Smooth muscle cell (in vitro differentiated cells): ENCODE results near the gene FDPS. TPM values are rescaled to one million over a fixed set of nuclear protein-coding genes. Genes with fewer than 3 reads are reported as not detected.
"Not testable (repeated sequence)": the region's sequence is repeated elsewhere in the genome, so short reads cannot be mapped to it uniquely, and the experiment has no call there.

ENCODE experiments used
- DNase-seq: peaks from one replicate; lab custom pipeline; 2025; ENCODE audit not compliant: unreplicated experiment; lab: John Stamatoyannopoulos, UW
- H2AFZ ChIP-seq: fragments of 200-600 bp; sonication (generic); 2 replicates; pipeline ENCODE4 v1.6.0; 2016; ENCODE audit warnings: antibody characterized with exemption, low read depth, mild to moderate bottlenecking
- H3F3A ChIP-seq: fragments of 200-600 bp; sonication (generic); 2 replicates; pipeline ENCODE4 v1.6.0; 2017; ENCODE audit warnings: antibody characterized with exemption, low read depth
- H3K27ac ChIP-seq: fragments of 200-600 bp; sonication (generic); 2 replicates; pipeline ENCODE4 v1.5.1; 2016; ENCODE audit warnings: low read depth, mild to moderate bottlenecking
- H3K27me3 ChIP-seq: fragments of 200-600 bp; sonication (generic); 2 replicates; pipeline ENCODE4 v1.6.1; 2016; ENCODE audit warnings: low read depth, mild to moderate bottlenecking
- H3K36me3 ChIP-seq: fragments of 200-600 bp; sonication (generic); 2 replicates; pipeline ENCODE4 v1.5.1; 2016; ENCODE audit warnings: low read depth
- H3K4me1 ChIP-seq: fragments of 200-600 bp; sonication (generic); 2 replicates; pipeline ENCODE4 v1.5.1; 2016; ENCODE audit warnings: low read depth
- H3K4me2 ChIP-seq: fragments of 200-600 bp; sonication (generic); 2 replicates; pipeline ENCODE4 v1.6.0; 2016; ENCODE audit warnings: mild to moderate bottlenecking
- H3K4me3 ChIP-seq: fragments of 200-600 bp; sonication (generic); 2 replicates; pipeline ENCODE4 v1.5.1; 2016; ENCODE audit warnings: mild to moderate bottlenecking
- H3K79me2 ChIP-seq: fragments of 200-600 bp; sonication (generic); 2 replicates; pipeline ENCODE4 v1.6.0; 2016; ENCODE audit warnings: low read depth, mild to moderate bottlenecking
- H3K9ac ChIP-seq: fragments of 200-600 bp; sonication (generic); 2 replicates; pipeline ENCODE4 v1.6.0; 2016; ENCODE audit warnings: low read depth
- H3K9me3 ChIP-seq: fragments of 200-600 bp; sonication (generic); replicated peaks from 2 replicates; pipeline ENCODE4 v1.5.1; 2016; ENCODE audit warnings: low read depth
- H4K20me1 ChIP-seq: fragments of 200-600 bp; sonication (generic); 2 replicates; pipeline ENCODE4 v1.6.0; 2016; ENCODE audit warnings: low read depth
- WGBS: methylation state at CpG from one replicate; pipeline ENCODE4 v1.1.7; 2016; ENCODE audit warnings: low lambda C conversion rate; 5-methylcytosine and 5-hydroxymethylcytosine counted together
- polyA plus RNA-seq: library from polyadenylated mRNA; unstranded; fragments of >200 nt; fragmentation: Nextera tagmentation; extraction: Ambion mirVana; gene quantifications from 2 replicates; pipeline ENCODE4 v1.2.1, GENCODE V29; 2016
- total RNA-seq: library from RNA; depleted of rRNA; stranded (reverse); fragments of >200 nt; gene quantifications from 2 replicates; pipeline ENCODE4 v1.2.3, GENCODE V29; 2014
- TF ChIP-seq, protein P1 (sequence below): fragments of 200-600 bp; sonication (generic); IDR thresholded peaks from 2 replicates; pipeline ENCODE4 v1.5.1; 2017; ENCODE audit warnings: borderline replicate concordance, mild to moderate bottlenecking, antibody characterized with exemption; ENCODE audit not compliant: insufficient read depth, poor library complexity, severe bottlenecking

FDPS gene
- total and polyA plus RNA-seq, 2 experiments from 2014 or later: 104 to 299 TPM

GRCh38 chr1:155327981-155328380, 19.3 kb downstream of the FDPS start:
- Histone ChIP-seq H3K36me3 (no peaks in the 10 kb centered on the region), H2AFZ (no peak overlapping the region), H3K4me2 (no peak overlapping the region), H3K9me3 (no peaks in the 10 kb centered on the region), H3K4me3 (no peak overlapping the region), H4K20me1 (peaks cover 19% of the 10 kb centered on the region), H3F3A (peaks cover 9% of the 10 kb centered on the region), H3K9ac (no peak overlapping the region), H3K27ac (no peak overlapping the region), H3K79me2 (no peaks in the 10 kb centered on the region), H3K4me1 (peaks cover 4% of the 10 kb centered on the region), H3K27me3 (no peaks in the 10 kb centered on the region)
- TF ChIP-seq, protein P1, sequence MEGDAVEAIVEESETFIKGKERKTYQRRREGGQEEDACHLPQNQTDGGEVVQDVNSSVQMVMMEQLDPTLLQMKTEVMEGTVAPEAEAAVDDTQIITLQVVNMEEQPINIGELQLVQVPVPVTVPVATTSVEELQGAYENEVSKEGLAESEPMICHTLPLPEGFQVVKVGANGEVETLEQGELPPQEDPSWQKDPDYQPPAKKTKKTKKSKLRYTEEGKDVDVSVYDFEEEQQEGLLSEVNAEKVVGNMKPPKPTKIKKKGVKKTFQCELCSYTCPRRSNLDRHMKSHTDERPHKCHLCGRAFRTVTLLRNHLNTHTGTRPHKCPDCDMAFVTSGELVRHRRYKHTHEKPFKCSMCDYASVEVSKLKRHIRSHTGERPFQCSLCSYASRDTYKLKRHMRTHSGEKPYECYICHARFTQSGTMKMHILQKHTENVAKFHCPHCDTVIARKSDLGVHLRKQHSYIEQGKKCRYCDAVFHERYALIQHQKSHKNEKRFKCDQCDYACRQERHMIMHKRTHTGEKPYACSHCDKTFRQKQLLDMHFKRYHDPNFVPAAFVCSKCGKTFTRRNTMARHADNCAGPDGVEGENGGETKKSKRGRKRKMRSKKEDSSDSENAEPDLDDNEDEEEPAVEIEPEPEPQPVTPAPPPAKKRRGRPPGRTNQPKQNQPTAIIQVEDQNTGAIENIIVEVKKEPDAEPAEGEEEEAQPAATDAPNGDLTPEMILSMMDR: no peak
- 88% methylated on average over 4 of the region's 4 CpGs for WGBS
- DNase-seq: no peak

GRCh38 chr1:155328856-155329255, 20.2 kb downstream of the FDPS start:
- not testable (repeated sequence) for H3K79me2 ChIP-seq, H3K4me3 ChIP-seq, H3K27me3 ChIP-seq, H3K9me3 ChIP-seq, H3K36me3 ChIP-seq, H3K4me1 ChIP-seq, H2AFZ ChIP-seq, H3K9ac ChIP-seq, H3K4me2 ChIP-seq, DNase-seq, H3K27ac ChIP-seq
- Histone ChIP-seq H3F3A (peaks cover 12% of the 10 kb centered on the region), H4K20me1 (peaks cover 19% of the 10 kb centered on the region)
- WGBS: 93% methylated on average over 7 of the region's 7 CpGs

- H3K9ac ChIP-seq: no peak overlapping the region
- no peak for DNase-seq
- H3K27me3 ChIP-seq: no peaks in the 10 kb centered on the region
- H3F3A ChIP-seq: peaks cover 10% of the 10 kb centered on the region
- H4K20me1 ChIP-seq: peaks cover 19% of the 10 kb centered on the region
- no peak overlapping the region for H2AFZ ChIP-seq
- 92% methylated on average over 11 of the region's 11 CpGs for WGBS
- no peaks in the 10 kb centered on the region for H3K79me2 ChIP-seq
- TF ChIP-seq, protein P1: no peak
- peaks cover 4% of the 10 kb centered on the region for H3K4me1 ChIP-seq
- no peak overlapping the region for H3K4me2 ChIP-seq
- no peaks in the 10 kb centered on the region for H3K9me3 ChIP-seq
- no peaks in the 10 kb centered on the region for H3K36me3 ChIP-seq
- no peak overlapping the region for H3K27ac ChIP-seq
- no peak overlapping the region for H3K4me3 ChIP-seq
These were observed 21.4 kb downstream of the FDPS start for GRCh38 chr1:155329980-155330598.

DNA sequence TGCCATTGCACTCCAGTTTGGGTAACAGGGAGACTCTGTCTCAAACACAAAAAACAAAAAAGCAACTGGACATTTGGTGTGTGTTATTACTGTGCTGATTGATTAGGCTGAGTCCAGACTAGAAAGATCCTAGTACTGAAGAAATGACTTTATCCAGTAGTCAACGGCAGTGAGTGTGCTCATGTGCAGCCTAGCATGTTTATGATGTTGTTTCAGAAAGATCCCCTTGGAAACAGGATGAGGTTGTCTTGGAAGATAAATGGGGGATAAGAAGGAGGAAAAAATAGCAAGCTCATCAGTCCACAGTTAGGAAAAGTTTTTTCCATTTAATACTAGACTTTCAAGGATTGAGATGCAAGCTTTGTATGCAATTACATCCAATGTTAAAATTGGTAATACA, 26.3 kb downstream of the FDPS start:
- DNase-seq: no peak
- Histone ChIP-seq H3K27me3 (no peaks in the 10 kb centered on the region), H2AFZ (no peak overlapping the region), H3K27ac (no peak overlapping the region), H3K36me3 (peaks cover 15% of the 10 kb centered on the region), H3K9me3 (no peaks in the 10 kb centered on the region), H3F3A (peaks cover 10% of the 10 kb centered on the region), H3K79me2 (no peaks in the 10 kb centered on the region), H3K4me1 (no peaks in the 10 kb centered on the region), H3K4me2 (no peak overlapping the region), H3K4me3 (no peak overlapping the region), H4K20me1 (peaks cover 7% of the 10 kb centered on the region), H3K9ac (no peak overlapping the region)
- TF ChIP-seq, protein P1: no peak
- 71% methylated on average over 1 of the region's 1 CpG for WGBS
